Amygdala (tissue), 56 donors: ENCODE data around the gene LMTK2.

ENCODE experiments used
- DNase-seq, 56 donors: peaks; one replicate each; lab custom pipeline; 2025; lab: John Stamatoyannopoulos, UW

Gene LMTK2

DNA sequence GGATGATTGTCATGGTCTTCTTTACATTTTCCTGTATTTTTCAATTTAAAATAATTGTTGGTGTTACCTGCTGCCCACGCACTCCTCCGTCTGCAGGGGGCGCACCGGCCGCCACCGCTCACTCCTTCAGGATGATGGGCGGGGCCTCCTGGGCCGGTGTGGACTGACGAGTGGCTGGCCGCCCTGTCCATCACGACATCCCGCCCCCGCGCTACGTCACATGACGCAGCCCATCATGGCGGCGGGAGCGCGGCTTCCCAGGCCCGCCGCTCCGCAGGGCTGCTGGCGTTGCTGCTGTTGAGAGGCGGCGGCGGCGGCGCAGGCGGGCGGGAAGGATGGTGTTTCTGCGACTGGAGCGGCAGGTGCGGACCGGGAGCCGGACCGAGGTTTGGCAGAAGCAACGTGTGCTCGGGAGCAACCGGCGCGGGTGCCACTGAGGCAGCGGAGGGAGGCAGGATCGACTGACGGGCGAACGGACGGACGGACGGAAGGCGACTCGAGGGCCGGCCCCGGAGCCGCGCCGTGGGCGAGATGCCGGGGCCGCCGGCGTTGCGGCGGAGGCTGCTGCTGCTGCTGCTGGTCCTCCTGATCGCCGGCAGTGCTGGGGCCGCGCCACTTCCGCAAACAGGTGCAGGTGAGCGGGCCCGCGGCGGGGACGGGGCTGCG lies at the start of gene LMTK2:
Gene LMTK2 (plus strand): TSS at position 216 of the 666 bp plus-strand sequence. CDS start 316 bp downstream, at position 532.
- peak; percentile 45 to 97 (median 86) for DNase-seq

DNA sequence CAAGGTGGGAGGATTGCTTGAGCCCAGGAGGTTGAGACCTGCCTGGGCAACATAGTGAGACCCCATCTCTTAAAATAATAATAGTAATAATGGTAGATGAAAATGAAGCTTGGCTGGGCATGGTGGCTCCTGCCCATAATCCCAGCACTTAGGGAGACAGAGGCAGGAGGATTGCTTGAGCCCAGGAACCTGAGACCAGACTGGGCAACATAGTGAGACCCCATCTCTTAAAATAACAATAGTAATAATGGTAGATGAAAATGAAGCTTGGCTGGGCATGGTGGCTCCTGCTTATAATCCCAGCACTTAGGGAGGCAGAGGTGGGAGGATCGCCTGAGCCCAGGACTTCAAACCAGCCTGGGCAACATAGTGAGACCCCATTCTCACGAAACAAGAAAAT lies 49.5 kb upstream of the LMTK2 start:
- DNase-seq: no peak

DNA sequence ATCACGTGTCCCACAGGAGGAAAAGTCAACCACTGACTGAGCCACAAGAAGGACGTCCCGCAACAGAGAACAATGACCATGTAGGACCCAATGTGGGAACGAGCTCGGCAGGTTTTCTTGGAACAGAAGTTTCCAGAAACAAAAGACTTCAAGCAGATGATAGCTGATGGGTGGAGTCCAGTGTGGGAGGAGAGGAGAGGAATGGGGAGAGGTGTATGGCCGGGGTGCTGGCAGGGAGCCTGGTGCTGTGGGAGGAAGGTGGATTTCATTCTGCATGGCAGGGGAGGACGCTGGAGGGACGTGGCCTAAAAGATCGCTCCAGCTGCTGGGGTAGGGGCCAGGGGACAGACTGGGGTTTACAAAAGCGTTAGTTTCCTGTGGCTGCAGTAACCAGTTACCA lies 48.5 kb upstream of the LMTK2 start:
- no peak for DNase-seq

DNA sequence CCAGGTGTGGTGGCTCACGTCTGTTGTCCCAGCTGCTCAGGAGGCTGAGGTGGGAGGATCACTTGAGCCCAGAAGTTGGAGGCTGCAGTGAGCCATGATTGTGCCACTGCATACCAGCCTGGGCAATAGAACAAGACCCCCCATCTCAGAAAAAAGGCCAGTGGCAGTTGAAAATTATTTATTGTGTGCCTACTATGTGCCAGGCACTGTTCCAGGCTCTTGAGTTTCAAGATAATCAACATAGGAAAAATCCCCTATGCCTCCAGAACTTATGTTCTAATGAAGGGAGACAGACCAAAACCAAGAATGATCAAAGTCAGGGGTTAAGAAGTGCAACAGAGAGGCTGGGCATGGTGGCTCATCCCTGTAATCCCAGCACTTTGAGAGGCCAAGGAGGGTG lies 42.4 kb upstream of the LMTK2 start:
- DNase-seq: no peak

DNA sequence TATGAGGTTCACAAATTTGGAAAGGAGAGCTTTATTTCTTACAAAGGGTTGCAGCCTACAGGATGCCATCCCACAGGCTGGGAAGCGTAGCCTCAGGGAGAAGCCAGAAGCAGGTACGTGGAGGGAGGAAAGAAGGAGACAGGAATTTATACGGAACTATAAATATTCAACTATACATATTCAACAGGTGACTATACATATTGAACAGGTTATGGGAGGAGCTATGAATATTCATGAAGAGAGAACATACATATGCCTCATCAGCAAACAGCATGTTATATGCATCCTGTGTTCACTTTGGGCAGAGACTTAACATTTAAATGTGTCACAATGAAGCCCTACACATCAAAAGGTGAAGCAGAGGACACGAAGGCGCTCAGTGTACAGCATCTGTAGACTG lies 40.5 kb upstream of the LMTK2 start:
- DNase-seq: no peak

DNA sequence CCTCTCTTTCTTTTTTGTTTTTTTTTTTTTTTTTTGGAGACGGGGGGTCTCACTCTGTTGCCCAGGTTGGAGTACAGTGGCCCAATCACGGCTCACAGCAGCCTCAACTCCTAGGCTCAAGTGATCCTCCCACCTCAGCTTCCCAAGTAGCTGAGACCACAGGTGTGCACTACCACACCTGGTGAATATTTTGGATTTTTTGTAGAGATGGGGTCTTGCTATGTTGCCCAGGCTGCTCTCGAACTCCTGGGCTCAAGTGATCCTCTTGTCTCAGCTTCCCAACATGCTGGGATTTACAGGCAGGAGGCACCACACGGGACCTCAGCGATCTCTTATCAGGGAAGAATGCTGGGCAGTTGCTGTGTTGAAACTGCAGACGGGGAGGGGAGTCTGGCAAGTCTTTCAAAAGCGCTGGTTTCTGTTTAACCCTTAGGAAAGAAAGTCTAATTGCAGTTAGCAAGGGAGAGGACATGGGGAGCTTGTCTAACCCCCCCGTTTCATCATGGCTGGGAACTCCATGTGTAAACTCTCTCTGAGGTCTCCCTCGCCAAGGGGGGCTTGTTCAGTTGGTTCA lies 39.6 kb upstream of the LMTK2 start:
- no peak for DNase-seq

DNA sequence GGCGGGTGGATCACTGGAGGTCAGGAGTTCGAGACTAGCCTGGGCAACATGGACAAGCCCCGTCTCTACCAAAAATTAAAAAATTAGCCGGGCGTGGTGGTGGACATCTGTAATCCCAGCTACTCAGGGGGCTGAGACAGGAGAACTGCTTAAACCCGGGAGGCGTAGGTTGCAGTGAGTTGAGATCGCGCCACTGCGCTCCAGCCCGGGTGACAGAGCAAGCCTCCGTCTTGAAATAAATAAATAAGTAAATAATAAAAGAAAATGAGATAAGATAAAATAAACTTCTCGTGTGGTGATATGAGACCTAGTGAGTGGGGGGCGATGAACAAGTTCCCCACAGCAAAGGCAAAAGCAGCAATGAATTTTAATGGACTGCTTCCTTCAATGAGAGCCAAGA lies 33.6 kb upstream of the LMTK2 start:
- DNase-seq: no peak

DNA sequence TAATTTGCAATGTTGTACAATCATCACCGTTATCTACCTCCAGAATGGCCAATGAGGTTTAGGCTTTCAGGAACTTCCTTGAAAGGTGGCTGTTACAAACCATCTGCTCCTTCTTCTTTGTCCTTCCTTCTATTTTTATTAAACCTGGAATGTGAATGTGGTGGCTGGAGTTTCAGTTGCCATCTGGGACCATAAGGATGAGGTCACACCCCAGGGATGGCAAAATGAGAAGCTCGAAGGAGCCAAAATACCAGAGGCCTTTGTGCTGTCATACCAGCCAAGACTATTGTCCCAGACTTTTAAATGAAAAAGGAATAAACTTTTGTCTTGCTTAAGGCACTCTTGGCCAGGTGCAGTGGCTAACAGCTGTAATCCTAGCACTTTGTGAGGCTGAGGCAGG lies 30.9 kb upstream of the LMTK2 start:
- DNase-seq: no peak

DNA sequence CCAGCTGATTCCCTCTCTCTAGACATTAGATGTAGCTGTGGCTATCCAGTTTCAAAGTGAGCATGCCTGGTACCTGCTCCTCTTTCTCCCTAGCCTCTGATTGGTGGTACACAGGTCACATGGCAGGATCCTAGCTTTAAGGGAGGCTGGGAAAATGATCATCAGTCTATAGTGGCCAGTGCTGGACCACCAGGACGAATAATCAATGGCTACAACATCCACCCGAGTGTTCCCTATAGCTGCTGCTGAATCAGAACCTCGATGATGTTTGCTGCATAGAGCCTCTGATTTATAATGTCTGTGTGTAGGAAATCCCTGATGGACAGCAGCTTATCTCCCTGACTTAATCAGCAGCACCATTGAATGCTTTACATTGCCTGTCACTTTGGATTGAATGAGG lies 28.9 kb upstream of the LMTK2 start:
- DNase-seq: no peak

DNA sequence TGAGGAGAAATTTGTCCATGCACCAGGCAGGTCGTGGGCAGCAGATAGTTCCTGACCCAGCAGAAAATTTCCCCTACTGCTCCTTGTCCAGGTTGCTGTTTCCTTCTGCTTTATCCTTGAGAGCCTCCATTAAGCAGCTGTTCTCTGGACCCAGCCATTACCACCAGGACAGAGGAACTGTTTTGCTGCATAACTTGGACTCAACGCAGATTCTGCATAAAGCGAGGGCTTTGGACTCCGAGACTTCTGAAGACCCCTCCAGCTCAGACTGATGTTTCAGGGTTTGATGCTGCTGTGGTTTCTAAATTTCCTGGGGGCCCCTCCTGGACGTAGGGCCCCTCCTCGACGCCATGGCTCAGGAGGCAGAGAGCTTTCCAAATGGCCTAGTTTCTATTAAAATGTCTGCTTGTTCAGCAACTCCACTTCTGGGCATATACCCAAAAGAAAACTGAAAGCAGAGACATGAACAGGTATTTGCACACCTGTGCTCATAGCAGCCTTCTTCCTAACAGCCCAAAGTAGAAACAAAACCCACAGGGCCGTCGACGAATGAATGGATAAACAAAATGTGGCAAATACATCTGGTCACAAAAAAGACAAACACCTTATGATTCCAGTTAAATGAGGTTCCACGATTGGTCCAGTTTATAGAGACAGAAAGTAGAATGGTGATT lies 28.3 kb upstream of the LMTK2 start:
- no peak for DNase-seq

DNA sequence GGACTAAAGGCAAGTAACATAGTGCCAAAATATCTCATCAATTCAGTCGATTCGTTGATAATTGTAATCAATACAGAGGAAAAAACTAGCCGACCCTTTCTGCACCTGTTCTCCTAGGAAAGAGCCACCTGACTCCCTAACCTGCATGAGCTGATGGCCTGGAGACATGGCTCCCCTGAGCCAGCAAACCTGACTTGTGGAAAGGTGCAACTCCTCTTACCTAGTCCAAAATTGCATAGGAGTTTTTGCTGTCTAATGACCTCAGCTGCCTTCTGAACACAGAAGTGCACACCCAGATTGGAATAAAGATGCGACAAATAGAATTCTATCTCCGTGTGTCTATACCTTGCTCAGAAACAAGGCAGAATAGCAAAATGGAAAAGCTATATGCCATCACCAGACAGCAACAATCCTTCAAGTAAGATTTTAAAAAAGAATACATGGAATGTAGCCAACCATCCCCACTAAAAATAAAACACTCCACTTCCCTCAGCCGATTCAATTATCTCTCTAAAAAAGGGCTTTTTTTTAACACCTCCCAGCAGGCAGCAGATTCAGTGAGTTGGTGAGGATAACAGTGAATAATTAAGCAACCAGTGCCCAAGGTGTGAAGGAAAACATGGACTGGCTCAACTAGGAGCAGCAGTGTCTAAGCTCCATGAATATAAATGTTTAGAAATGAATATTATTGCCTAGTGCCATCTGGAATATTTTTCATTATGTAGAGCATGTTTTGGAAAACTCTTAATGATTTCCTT lies 26.6 kb upstream of the LMTK2 start:
- peak in 9 of 56 donors; percentile 0 to 45 (median 8) for DNase-seq

DNA sequence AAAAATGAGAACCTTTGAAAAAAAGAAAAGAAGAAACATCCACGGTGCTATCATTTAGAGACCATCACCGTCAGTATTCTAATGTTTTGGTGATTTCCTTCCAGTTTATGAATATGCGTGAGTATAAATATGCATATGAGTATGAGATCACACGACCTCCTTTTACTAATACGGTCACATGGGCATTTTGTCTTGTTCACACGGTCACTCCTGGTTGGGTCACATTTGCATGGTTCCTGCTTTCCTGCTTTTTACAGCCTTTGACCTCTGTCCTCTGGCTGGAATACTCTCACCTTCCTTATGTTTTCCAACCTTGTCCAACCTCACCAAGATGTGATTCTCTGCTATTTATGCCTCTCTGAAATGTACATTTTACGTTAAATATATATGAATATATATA lies 25.3 kb upstream of the LMTK2 start:
- DNase-seq: no peak

DNA sequence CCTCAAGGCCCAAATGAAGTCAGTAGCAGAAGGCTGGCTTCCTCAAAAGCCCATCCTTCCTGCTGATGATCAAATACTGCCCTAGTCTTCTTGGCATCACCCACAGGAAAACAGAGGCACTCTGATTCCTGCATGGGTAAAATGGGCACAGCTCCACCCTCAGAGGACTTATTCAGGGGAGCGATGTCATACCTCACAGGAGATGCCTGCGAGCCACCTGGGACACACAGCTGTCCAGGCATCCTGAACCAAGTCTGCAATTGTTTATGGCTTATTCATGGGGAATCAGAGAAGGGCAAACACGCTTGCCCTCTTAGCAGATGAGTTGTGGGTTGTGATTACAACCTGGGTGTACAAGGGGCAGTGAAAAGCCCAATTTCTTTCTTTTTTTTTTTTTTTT lies 22.0 kb upstream of the LMTK2 start:
- DNase-seq: no peak

DNA sequence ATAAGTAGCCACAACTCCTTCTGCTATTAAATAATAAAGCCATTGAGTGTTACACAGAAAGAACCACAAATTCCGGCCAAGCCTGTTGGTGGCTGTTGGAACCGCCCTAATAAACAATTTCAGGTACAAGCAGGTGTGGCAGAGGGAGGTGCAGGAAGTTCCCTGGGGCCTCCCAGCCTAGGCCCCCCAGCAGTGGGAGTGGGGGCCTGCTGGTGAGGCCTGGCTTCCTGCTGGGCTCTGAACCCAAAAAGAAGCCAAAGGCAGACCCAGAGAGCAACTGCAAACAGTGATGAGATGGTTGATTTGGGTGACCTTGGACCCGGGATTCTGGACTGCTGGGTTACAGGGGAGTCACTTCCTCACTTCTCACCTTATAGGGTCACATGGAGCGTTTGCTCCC lies 21.0 kb upstream of the LMTK2 start:
- DNase-seq: no peak

DNA sequence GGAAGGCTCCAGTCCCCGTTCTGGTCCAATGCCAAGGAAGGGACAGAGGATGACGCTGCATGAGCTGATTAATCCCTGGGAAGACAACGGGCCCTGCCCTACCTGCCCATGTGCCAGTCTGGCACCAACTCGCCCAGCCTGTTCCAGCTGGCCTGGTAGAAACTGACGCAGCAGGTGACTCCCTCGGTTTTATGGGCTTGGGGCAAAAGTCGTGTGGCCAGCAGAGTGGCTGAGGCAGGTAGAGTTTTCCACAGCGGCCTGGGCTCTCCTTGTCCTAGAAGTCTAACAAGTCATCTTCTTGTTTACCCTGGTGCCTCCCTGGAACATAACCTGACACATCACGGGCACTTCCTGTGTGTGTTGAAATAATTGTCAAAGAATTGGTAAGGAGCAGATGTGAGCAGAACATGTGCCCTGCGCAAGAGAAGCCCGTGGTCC lies 20.4 kb upstream of the LMTK2 start:
- DNase-seq: no peak

DNA sequence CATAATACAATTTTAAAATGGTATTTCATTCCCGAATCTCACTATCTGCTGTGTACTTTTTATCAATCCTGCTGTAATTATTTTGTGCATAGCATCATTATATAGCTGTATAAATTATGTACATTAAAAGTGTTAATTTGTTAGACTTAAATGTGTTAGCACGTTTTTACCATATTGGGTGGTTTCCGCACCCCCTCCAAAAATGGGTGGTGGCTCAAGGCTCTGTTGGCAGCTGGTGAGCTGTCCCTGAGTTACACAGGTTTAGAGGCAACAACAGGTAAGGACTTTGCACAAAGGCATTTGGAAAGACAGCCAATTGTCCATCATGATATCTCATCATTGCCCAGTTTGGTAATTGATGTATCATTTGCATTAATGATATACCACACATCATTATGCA lies 18.6 kb upstream of the LMTK2 start:
- DNase-seq: no peak

DNA sequence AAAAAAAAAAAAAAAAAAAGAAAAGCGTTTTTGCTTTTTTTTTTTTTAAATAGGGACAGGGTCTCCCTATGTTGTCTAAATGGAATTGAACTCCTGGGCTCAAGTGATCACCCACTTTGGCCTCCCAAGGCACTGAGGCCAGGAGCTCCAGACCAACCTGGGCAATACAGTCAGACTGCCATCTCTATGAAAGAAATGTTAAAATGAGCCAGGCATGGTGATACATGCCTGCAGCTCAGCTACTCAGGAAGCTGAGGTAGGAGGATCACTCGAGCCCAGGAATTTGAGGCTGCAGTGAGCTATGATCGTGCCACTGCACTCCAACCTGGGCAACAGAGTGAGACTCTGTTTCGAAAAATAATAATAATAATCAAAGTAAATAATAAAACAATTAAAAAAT lies 16.5 kb upstream of the LMTK2 start:
- no peak for DNase-seq

DNA sequence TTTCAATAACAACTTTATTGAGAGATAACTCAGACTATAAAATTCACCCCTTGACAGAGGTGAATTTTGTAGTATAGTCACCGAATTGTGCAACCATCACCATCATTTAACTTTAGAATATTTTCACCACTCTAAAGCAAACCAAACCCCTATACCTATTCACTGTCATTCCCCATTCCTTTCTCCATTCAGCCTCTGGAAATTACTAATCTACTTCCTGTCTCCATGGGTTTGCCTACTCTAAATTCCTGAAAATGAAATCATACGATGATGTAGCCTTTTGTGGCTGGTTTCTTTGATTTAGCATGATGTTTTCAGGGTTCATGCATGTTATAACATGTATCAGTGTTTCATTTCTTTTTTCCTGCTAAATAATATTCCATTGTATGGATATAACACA lies 15.6 kb upstream of the LMTK2 start:
- no peak for DNase-seq

DNA sequence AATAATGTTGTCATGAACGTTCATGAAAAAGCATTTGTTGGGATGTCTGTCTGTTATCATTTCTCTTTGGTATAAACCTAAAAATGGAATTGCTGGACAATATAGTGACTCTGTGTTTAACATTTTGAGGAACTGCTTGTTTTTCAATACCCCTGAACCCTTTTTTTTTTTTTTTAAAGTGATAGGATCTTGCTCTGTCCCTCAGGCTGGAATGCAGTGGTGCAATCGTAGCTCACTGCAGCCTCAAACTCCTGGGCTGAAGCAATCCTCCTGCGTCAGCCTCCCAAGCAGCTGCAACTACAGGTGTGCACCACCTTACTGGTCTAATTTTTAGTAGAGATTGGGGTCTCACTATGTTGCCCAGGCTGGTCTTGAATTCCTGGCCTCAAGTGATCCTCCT lies 15.1 kb upstream of the LMTK2 start:
- no peak for DNase-seq

DNA sequence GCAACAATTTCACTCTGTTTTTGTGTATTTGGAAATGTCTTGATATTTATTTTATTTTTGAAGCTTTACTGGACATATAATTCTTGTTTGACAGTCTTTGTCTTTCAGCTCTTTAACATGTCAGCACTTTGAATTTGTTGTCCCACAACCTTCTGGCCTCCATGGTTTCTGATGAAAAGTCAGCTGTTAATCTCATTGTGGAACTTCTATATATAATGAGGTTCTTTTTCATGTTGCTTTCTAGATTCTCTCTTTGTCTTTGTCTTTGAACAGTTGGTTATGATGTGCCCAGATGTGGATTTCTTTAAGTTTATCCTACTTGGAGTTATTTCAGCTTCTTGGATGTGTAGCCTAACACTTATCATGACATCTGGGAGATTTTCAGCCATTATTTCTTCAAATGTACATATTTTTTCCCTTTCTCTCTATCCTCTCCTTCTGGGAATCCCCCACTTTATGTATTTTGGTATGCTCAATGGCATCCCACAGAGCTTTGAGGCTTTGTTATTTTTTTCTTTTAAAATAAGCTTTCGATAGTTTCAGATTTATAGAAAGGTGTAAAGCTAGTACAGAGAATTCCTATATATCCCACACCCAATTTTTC lies 9.5 kb upstream of the LMTK2 start:
- no peak for DNase-seq

DNA sequence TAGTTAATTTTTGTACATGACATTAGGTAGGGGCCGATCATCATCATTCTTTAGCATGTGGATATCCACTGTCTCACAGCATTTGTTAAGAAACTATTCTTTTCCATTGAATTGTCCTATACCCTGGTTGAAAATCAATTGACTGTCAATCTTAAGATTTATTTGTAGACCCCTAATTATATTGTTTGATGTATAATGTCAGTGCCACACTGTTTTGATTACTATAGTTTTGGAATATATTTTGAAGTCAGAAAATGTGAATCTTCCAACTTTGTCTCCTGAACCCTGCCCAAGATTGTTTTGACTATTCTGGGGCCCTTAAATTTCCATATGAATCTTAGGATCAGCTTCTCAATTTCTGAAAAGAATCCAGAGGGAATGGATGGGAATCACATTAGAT lies 6.6 kb upstream of the LMTK2 start:
- DNase-seq: no peak
